Measurements from ENCODE around the gene TBC1D10B.
"Not testable (repeated sequence)": the region's sequence is repeated elsewhere in the genome, so short reads cannot be mapped to it uniquely, and the experiment has no call there.

TBC1D10B gene

DNA sequence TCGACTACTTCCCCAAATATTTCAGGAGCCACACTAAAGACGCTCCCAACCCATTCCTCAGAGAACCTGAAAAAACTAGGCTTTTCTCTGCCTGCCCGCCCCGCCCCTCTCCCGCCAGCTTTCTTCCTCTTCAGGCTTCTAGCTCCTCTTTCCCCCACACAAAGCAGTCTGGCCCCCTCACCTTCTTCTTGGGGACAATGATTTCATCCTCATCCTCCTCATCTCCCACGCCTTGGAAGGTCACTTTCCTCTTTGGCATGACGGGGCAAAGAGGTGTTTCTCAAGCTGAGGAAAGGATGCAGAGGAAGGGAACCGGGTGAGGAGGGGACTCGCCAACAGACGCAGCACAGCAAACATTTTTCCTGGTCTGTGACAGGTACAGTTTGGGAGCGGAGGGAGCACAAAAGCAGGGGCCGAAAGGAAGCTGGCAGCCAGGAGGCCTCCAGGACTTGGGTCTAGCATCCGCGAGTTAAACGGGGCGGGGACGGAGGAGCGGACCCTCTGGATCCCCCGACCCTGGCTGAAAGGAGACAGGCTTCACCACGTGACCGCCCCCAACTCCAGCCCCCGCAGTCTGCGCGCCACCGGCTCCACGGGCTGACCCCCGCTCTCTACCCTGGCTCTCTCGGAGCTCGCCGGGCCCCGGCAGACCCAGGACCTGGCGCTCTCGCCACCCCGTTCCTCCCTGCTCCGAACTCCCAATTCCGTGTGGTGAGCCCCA lies 15.7 kb downstream of the TBC1D10B start:
- DNase-seq: no peak

DNA sequence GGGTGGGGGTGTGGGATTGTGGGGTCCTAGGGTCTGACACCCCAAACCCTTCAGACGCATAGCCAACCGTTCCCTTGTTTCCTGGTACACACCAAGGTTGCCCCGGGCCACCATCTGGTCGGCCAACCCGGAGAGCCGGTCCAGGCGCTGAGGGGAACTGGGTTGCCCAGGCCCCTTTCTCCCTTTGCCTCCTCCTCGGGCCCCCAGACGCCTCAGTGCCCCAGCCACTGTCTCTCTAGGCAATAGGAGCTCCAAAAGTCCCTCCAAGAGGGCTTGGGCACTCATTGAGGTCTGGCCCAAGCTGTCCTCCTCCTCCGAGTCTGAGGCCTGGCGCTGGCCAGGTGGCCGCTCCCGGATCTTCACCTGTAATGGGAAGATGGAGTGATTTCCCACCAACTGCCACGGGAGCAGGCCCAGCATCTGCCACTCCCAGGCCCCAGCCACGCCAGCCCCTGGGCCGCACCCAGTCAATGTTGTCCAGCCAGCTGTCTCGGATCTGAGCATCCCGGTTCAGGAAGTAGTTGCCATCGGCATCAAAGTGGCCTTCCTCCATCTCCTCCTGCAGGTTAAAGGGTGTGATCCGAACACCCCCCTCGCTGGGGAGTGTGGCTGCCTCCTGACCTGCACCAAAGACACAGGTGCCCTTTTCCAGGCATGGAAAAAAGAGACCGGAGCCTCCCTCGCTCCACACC lies 16.7 kb downstream of the TBC1D10B start:
- DNase-seq: no peak

DNA sequence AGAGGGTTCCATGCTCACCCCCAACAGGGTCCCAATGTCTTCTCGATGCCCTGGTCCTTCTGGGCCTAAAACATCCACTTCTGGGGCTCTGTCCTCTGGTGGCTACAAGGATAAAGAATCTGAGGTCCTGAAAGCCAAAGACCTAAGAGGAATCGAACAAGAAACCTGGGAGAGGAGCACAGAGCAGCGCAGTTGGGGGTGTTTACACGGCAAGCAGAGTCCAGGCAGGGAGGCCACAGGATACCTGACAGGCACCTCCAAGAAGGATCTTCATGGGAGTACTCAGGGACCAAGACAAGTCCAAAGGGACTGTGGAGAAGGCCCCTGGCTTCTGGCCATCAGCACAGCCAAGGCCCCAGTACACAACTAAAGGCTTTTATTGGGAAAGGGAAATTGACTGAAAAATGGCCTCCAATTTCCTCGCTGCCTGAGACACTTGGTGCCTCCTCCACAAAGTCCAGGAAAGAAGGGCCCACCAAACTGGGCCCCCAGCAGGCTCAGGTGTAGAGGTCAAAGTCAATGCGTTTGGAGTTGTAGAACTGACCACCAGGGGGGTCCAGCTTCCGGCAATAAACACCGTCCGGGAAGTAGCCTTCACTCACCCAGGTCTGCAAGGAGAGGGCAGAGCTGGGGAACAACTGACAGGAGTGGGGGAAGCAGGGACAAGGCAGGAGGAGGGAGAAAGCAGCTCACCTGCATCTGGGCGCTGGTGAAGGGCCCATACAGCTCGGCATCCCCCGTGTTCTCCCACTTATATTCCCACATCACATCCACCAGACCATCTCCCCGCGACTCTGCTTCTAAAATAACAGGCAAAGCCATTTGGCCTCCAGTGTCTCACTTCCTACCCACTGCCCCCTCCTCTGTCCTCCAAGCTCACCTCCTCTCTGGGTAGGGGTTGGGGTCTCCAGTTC lies 17.5 kb downstream of the TBC1D10B start:
- DNase-seq: no peak

DNA sequence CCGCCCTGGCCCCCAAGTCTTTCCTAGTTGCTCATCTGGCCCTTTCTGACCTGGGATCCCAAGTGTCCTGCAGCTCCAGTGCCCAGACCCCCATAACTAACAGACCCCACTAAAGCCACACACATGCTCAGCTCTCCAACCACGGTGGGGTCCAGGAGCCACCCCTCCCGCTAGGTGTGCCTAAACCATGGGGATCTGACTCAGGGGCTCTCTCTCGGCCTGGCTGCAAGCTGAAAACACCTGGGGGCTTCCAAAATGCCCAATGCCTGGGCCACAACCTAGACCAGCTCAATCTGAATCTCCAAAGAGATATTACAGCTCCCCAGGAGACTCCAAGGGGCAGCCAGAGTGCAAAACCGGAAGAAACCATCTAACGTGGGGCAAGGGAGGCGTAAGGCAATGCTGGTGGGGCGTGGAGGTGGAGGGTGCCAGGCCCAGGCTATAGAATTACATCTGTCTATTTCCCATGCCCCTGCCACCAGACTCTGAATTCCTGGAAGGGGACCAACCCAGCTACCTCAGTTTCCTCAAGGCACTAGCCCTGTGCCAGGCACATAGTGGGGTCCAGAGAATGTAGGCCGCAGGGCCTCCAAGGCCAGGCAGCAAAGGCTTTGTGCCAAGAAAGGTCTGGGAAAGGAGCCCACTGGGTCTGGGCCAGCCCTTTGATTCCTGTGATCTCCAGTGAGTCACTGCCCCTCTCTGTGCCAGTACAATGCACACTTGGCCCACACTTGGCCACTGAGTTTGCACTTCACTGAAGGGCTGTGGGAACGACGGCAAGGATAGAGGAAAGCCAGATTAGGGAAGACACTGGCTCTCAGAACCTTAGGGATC lies 18.5 kb downstream of the TBC1D10B start:
- no peak for DNase-seq

DNA sequence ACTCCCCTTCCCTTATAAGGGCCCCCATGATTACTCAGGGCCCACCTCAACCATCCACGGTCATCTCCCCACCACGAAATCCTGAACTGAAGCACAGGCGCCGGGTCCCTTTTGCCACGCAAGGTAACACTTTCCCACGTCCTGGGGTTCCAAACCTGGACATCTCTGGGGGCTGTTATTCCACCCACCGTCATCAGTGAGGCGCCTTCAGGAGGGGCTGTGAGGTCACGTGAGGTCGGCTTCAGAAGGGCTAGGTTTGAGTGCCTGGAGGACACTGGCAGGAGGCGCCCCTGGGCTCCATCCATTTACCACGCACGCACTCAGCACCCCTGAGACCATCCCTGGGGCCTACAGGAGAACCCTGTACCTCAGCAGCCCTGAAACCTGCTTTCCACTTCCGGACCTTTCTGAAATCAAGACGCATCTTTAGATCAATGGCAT lies 19.3 kb downstream of the TBC1D10B start:
- no peak for DNase-seq

DNA sequence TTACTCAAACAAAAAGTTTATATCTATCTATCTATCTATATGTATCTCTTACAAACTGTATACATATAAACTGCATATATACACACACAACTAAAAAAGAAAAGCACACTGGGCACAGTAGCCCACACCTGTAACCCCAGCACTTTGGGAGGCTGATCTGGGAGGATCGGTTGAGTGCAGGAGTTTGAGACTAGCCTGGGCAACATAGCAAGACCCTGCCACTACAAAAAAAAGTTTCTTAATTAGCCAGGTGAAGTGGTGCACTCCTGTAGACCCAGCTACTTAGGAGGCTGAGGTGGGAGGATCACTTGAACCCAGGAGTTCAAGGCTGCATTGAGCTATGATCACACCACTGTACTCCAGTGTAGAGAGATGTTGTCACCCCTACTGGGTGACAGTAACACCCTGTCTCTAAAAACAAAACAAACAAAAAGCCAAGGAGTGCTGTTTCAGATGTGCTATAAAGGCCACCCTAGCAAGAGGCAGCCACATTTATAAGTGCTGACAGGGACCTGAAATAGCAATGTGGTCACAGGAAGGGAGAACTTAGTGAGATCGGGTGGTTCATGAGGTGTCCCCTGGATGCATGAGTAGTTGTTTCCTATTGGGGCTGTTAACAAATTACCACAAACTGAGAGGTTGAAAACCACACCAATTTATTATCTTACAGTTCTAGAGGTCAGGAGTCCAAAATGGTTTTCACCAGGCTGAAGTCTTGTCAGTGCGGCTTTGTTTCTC lies 20.0 kb downstream of the TBC1D10B start:
- peak; percentile 25 for DNase-seq

DNA sequence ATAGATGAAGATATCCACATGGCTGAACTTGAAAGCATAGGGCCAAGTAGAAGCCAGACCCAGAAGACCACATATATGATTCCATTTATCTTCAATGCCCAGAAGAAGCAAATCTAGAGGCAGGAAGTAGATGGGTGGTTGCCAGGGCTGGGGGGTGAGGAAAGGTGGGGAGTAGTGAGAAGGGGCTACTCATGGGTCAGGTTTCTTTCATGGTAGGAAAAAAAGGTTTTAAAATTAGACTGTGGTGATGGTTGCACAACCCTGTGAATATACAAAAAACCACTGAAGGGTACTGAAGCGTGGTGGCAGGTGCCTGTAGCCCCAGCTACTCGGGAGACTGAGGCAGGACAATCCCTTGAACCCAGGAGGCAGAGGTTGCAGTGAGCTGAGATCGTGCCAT lies 20.6 kb downstream of the TBC1D10B start:
- no peak for DNase-seq

DNA sequence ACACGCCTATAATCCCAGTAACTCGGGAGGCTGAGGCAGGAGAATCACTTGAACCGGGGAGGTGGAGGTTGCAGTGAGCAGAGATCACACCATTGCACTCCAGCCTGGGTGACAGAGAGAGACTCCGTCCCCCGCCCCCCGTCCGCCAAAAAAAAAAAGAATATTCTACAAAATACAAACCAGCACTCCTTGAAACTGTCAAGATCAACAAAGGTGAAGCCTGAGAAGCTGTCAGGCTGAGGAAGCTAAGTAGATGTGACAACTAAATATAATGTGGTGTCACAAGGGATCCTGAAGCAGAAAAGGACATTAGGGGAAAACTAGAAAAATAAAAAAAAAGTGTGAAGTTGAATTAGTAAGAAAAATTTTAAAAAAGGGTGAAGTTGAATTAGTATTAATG lies 21.4 kb downstream of the TBC1D10B start:
- DNase-seq: no peak

DNA sequence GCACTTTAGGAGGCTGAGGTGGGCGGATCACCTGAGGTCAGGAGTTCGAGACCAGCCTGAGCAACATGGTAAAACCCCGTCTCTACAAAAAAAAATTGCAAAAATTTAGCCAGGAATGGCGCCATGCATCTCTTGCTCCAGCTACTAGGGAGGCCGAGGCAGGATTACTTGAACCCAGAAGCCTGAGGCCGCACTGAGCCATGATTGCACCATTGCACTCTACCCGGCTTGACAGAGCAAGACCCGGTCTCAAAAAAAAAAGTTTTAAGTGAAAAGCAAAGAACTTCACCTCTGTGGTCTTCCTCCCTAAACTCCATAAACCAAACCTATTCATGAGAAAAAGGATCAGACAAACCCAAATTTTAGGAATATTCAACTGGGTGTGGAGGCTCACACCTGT lies 22.2 kb downstream of the TBC1D10B start:
- DNase-seq: no peak

DNA sequence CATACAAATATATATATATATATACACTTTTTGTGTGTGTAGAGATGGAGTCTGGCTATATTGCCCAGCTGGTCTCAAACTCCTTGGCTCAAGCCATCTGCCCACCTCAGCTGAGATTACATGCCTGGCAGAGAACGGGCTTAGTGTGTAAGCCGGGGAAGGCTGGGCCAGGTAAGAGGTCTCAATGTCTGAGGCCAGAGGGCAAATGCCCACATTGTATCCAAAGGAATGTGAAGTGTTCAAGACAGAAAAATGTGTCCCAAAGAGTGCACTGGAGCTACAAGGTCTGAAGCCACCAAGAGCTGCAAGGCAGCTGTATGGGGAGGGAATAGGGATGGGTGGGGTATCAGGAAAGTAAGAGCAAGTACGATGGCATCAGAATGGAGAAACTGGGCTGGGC lies 24.0 kb downstream of the TBC1D10B start:
- no peak for DNase-seq

DNA sequence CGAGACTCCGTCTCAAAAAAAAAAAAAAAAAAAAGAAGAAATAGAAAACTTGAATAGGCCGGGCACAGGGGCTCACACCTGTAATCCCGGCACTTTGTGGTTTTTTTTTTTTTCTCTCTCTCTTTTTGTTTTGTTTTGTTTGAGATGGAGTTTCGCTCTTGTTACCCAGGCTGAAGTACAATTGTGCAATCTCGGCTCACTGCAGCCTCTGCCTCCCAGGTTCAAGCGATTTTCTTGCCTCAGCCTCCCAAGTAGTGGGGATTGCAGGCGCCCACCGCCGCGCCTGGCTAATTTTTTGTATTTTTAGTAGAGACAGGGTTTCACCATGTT lies 26.8 kb downstream of the TBC1D10B start:
- not testable (repeated sequence) for DNase-seq

DNA sequence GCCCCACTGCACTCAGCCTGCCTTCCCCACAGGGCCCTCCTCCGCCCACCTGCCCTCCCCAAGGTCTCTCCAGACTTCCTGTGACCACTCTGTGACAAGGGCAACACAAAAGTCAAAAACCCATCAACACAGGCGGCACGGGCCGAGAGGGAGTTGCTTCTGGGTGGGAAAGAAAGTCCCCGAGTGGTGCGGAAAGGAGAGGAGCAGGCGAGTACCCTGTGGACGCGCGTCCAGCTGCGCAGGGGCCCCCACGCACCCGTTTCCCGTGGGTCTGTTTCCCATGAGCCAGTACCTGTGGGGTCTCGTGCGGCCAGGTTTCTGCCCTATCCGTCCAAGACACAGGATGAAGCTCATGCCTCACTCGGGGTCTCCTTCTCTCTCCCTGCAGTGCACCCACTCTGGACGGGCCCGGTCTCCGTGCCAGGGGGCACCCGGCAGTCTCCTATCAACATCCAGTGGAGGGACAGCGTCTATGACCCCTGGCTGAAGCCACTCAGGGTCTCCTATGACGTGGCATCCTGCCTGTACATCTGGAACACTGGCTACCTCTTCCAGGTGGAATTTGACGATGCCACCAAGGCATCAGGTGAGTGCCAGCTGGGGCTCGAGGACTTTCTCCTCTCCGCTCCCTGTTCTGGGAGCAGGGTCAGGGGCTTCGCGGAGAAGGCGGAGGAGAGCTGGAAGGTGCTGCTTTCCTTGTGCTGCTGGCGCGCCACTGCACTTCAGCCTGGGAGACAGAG lies 27.4 kb downstream of the TBC1D10B start:
- DNase-seq: no peak

DNA sequence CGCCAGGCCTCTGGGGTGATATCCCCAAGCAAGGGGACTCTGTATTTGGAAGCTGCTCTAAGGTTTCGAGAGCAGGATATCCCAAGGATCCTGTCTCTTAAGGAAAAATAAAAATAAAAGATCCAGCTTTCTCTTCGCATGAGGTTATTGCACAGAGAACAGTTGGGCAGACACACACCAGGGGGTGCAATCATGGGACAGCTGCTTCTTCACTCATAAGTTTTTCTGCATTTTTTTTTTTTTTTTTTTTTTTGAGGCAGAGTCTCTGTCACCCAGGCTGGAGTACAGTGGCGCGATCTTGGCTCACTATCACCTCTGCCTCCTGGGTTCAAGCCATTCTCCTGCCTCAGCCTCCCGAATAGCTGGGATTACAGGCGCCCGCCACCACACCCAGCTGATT lies 28.3 kb downstream of the TBC1D10B start:
- not testable (repeated sequence) for DNase-seq

DNA sequence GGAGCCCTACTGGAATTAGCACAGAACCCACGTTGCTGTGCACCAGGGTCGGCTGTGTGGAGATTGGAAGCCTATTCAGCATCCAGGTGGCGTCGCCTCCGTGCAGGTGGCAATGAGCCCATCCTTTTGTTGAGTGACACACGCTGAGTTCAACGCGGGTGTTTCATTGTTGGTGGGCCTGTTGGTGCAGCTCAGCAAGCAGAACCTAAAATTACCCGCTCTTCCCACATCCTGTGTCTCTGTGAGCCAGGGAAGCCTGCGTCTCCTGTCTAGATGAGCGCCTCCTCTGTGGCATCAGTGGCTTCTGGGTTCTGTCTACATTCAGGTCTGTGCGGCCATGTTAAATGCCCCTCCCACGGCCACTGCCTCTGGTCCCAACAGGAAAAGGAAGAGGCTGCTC lies 29.7 kb downstream of the TBC1D10B start:
- no peak for DNase-seq

DNA sequence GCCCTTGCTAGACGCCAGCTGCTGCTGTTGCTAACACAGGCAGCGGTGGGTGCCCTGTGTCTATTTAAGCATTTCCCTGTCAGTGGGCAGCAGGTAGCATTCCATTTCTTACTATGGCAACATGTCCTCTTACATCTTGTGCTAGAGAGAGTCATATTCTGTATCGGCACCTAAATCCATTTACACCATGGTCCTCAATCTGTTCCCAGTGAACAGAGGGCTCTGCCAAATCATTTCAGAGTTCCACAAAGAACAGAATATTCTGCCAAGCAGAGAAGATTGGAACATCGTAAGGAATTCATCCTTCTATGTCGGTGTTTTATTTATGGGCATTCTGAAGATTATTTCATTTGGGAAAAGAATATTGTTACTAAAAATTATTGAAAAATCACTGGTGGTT lies 31.6 kb downstream of the TBC1D10B start:
- DNase-seq: not testable (repeated sequence)

DNA sequence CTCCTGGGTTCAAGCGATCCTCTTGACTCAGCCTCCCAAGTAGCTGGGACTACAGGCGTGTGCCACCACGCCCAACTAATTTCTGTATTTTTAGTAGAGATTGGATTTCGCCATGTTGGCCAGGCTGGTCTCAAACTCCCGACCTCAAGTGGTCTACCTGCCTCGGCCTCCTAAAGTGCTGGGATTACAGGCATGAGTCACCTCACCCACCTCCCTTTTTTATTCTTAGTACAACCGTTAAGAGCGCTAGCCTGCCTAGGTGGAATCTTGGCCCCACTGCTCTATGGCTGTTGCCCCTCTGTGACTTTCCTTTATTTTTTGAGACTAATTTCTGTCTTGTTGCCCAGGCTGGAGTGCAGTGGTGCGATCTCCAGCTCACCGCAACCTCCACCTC lies 32.3 kb downstream of the TBC1D10B start:
- DNase-seq: not testable (repeated sequence)

DNA sequence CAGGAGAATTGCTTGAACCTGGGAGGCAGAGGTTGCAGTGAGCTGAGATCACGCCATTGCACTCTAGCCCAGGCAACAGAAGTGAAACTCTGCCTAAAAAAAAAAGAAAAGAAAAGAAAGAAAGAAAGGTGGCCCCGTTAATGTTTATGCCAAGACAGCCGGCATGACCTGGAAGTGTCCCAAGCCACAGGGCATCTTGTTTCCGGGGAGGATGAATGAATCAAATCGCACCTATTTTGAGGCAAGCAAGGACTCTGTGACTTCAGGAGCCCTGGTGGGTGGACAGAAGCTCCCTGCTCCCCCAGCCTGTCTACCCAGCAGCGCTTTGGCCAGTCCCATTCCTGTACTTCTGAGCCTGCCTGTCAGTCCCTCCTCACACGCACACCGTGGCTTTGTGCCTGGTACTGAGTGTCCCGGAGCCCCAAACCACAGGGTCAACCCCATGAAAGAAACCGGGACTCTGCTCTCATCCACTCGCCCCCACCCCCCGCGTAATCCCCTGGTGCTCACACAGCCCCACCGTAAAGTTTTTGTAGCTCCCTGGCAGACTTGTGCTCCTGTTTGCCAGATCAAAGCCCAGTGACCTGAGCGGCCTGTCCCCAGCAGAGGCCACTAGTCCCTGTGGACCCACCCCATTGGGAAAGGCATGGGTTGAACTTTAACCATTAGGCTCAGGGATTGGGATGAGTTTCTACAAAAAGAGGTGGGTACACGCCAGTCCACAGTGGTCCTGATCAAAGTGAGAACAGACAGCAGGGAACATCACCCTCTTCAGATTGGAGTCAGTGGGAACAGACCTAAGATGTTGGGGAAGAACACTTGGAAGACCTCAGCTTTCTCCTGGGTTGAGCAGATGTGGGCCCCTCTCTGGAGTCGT lies 34.5 kb downstream of the TBC1D10B start:
- no peak for DNase-seq

DNA sequence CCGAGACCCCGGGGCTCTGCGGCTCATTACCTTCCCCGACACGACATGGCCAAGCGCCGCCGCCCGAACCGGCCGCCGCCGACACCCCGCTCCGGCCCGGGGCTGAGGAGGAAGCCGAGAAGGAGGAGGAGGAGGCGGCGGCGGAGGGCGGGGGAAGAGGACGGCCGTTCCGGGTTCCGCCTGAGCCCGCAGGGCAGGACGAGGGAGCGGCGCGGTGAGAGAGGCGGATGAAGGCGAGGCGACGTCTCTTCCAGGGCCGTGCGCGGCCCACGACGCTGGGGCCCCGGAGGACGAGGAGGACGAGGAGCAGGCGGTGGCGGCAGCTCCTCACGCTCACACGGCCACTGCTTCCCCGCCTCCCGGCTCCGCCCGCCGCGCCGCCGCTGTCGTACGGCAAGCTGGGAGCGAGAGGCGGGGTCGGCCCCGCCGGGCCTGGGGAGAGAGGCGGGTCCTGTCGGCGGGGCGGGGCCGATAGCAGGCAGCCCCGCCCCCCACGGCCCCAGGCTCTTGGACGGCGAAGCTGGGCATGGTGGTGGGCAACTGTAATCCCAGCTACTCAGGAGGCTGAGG lies 35.2 kb downstream of the TBC1D10B start:
- DNase-seq: peak; percentile 77

DNA sequence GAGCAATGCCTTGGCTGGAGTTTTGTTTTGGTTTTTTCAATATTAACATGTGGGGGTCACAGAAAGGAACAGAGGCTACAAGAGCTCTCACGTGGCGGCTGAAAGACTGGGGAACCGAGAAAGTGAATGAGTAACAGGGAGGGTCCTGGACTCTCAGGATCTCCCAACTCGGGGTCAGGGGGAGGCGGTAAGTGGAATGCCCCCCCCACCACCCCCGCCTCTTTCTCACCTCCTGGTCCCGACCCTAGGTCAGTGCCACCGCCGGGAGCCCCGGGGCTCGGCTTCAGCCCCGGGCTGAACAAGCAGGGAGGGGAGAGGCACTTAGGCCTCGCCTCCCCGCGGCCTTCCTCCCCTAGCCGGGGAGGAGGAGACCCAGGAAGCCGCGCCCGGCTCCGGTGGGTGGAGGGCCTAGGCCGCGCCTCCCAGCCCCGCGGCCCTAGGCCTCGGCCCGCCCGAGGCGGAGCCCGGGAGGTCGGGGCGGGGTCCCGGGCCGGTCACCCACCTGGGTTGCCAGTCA lies 35.8 kb downstream of the TBC1D10B start:
- peak; percentile 88 for DNase-seq

DNA sequence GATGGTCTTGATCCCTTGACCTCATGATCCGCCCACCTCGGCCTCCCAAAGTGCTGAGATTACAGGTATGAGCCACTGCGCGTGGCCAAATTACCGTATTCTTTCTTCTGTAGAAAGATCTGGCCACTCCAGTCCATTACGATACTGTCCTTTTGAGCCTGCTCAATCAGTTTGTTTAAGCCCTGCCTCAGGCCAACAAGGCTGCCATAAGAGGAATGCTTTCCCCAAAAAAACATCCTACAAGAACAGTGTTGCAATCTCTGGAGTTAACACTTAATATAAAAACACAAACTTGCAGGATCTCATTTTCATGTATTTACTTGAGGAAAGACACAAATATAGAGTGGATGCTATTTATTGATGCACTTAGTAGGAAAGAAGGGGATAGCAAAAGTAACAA lies 46.1 kb downstream of the TBC1D10B start:
- not testable (repeated sequence) for DNase-seq

Data from hematopoietic multipotent progenitor cell treated with erythropoietin and hydrocortisone succinate and interleukin-3 and kit ligand, for 8 days (in vitro differentiated cells).